ENCODE results near the gene COQ10A.
"Not testable (repeated sequence)": the region's sequence is repeated elsewhere in the genome, so short reads cannot be mapped to it uniquely, and the experiment has no call there.

COQ10A gene

DNA sequence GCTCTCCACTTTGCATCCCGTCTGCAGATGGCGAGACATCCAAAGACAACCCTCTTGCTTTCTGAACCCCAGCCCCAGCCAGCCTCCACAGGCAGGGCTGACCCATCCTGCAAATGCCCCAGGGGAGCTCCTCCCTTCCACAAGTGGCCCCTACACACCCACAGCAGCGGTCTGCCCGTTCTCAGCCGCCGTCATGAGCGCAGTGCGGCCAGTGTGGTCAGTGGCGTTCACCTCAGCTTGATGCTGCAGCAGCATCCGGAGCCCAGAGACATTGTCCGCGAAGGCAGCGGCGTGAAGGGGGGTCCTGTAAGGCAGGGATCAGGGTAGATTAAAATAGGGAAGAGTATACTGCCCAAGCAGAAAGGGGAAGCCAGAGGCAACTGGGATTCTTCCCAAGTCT is 22.2 kb upstream of the COQ10A start:
- DNase-seq = no peak

DNA sequence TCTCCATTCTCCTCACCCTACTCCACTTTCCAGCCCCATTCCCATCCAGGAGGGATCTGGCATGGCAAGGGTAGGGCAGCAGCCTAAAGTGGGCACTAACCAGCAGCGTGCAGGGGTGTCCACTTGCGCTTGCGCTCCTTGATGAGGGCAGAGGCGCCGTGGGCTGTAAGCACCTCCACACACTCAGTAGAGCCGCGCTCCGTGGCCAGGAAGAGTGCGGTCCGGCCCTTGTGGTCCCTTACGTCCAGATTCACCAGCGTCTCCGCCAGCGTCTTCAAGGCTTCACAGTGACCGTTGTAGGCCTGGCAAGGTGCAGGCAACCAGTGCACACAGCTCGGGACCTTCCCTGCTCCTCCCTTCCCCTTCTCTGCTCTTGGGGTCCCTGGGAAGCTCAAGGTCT is 18.8 kb upstream of the COQ10A start:
- DNase-seq = no peak

DNA sequence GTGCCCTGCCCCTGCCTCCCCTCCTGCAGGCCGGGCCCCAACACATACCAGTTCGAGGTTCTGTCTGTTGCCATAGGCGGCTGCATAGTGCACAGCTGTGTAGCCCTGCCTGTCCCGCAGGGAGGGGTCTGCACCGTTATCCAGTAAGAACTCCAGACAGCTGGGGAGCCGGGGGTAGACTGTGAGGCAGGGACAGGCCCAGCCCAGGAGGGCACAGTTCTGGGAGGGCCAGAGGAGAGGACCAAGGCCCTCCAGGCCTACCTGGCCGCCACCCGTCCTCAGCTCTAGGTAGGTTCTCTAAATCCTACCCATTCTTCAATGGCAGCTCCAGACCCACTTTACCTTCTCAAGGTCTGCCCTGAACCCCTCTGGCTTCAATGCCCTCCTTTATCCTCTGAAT is 18.0 kb upstream of the COQ10A start:
- no peak for DNase-seq

DNA sequence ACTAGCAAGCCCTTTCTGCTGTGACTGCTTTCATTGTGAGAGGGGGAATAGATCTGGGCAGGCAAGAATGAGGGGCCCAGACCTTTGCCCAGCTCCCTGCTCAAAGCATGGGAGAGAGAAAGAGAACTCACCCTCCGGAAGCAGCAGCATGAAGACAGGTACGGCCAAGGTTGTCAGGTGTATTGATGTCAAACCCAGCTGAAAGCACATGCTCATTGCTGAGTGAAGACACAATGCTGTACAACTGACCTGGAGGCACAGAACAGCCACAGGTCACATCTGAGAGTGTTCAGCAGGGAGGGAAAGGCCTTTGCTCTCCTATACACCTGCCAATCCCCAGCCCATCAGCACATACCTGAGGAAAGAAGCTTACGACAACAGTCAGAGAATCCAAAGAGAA is 14.1 kb upstream of the COQ10A start:
- DNase-seq = no peak

DNA sequence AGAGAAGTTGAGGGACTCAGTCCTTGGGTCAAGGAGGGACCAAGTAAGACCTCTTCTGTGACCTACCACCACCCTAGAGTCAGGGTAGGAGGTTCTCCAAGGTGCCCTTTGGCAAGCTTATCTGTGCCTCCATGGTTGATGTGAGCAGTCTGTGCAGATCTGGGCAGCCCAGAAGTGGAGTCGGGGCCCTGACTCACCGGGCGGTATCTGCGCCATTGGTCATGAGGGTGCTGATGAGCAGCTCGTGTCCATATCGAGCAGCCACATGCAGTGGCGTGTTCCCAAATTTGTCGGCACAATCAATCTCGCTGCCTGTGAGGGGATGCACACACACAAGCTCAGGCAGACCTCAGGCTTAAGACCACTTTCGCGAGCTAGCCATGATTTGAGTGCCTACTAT is 13.7 kb upstream of the COQ10A start:
- no peak for DNase-seq

DNA sequence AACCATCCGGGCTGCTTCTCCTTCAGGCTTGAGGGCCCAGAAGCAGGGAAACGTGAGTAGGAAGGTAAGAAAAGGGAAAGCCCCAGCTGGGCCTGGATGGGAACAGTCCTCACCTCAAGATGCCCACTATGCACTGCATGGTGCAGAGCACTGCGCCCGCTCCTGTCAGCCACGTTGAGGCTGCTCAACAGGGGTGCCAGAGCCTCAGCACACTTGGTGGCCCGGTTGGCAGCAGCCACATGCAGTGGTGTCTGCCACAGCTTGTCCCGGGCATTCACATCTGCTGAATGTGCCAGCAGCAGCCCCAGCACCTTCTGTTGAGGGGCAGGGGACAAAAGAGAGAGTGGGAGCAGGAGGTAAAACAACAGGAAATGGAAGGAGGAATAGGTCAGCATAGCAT is 11.1 kb upstream of the COQ10A start:
- no peak for DNase-seq

DNA sequence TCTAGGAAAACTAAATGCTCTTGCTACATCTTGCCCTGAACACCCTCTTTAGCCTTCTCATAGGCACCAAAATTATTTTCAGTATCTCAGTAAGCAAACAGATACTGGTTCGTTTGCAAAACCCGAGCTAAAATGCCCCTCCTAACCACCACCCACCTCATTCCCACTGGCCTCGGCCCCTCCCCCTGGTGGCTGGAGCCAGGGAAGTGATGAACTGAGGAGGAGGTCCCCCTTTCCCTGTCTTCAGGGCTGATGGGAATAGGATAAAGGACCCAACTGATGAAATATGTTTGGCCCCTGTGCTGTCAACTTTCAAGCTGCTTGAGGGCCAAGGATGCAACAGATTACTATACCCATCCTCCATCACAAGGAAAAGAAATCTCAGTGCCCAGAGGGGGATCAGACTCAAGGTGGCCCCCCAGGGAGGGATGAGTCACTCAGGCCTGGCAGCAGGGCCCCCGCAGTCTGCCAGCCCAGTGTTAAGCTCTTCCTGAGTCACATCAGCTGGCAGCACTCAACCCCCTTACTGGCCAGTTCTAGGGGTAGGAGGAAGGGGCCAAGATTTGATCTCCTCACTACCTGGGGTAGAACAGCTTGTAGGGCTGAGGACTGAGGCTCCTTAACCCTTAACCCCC is 10.3 kb upstream of the COQ10A start:
- DNase-seq = no peak

DNA sequence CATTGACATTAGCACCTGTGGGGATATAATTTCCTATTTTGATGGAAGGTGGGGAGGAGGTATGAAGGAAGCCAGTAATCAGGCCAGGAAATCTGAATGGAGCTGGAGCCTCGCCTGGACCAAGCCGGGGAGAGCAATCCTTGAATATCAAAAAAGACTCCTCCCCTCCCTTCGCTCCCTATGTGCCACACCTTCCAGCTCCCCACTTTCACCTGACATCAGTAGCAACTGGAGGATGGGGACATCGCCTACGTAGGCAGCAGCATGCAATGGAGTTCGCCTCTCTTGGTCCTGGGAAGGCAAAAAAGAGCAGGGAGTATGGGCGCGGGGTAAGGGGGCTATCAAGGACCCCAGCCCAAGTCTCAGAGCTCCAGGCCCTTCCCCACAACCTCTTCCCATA is 9.7 kb upstream of the COQ10A start:
- DNase-seq = no peak

DNA sequence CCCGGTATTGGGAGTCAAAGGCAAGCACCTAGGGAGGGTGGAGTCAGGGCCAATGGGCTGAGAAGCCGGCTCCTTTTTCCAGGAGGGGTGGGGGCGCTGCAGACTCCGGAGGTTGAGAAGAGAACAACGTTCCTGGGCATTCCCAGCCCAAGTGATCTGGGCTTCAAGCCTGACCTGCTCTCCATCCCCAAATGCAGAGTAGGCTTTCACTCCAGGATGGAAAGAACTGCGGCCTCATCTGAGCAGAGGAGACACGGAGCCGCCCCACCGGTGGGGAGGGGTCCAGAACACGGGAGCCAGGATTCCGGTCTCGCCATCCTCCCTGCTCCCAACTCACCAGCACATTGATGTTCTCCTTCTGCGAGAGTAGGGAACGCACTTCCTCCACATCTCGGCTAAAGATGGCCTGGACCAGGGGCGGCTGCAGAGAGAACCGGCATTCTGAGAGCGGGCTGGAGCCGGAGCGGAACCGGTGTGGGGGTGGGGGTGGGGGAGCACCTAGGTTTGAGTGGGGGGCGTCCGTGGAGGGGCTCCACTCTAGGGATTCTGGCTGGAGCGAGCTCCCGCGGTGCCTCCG is 9.2 kb upstream of the COQ10A start:
- DNase-seq = peak in 1 of 2 experiments; percentile 36

DNA sequence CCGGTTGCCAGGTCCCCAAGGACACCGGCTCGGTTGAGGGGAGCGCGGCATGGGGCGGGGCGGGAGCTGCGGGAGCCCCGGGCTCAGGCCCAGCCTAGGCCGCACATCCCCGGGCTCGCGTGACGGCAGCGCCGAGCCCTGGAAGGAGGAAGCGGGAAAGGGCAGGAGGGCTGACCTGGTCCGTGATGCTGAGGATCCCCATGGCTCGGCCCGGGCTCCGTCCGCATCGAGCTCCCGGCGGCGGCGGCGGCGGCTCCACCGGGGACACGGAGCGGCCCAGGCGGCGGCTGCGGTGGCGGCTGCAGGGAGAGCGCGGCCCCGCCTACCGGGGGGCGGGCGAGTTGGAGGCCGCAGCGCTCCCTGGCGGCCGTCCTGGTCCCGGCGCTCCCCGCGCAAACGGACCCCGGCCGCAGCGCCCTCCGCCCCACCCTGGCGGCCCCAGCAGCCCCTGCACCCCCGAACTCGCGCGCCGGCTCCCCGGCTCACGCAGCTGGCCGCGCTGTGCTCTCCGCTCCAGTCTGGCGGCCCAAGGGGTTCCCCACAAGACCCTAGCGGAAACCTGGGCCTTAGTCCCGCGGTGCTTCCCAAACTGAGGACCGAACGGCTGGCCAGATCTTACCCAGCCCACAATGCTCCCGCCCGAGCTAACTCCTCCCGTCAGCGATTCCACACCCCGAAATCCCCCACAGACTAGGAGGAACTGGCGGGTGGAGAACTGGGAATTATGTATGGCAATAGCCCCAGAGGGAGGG is 8.5 kb upstream of the COQ10A start, which contains the start of gene ANKRD52:
ANKRD52 (minus strand) TSS at position 317 of the 752 bp plus-strand sequence; CDS start at position 202, 115 bp downstream.
- peak; percentile 73 to 77 for DNase-seq

DNA sequence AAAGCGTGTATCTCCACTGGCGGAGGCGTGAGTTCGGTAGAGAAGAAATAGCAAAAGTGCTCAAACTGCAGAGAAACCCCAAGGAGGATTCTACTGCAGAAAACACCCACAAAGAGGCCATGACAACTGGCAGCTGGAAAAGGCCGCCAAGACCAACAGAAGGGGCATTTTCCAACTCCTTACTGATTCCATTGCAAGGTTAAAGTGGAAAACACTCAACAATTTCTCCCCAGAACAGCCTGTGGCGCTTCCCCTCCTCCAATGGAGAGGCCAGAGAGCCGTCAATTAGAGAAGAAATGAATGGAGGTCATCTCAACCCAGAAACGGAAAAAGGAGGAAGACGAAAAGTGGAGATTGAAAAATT is 7.9 kb upstream of the COQ10A start:
- no peak for DNase-seq

DNA sequence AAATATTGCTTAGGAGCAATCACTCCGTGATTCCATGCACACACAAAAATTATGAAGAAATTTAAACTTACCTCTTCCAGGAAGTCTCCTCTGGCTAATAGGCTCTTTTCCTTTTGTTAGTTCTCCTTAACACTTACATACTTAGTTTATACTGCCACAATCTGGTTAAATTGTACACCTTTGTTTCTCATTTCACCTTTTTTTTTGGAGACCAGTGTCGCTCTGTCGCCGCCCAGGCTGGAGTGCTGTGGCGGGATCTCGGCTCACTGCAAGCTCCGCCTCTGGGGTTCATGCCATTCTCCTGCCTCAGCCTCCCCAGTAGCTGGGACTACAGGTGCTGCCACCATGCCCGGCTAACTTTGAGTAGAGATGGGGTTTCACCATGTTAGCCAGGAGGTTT is 6.4 kb upstream of the COQ10A start:
- DNase-seq = no peak

DNA sequence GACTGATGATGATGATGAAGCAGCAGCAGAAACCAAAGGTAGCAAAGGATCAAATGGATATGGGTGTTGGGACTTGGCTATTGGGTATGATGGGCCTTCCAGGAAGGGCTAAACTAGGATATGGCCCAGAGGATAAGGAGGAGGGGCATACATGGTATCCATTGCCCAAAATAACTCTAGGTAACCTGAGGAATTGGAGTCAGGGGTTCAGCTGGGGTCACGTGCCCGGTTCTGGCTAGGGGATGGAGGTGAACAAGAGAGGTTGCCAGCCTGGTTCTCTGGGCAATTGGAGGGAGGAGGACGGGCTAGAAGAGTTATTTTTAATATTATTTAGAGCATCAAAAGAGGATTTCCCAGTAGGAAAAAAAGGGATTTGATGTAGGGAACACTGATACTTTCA is 5.8 kb upstream of the COQ10A start:
- DNase-seq = no peak

DNA sequence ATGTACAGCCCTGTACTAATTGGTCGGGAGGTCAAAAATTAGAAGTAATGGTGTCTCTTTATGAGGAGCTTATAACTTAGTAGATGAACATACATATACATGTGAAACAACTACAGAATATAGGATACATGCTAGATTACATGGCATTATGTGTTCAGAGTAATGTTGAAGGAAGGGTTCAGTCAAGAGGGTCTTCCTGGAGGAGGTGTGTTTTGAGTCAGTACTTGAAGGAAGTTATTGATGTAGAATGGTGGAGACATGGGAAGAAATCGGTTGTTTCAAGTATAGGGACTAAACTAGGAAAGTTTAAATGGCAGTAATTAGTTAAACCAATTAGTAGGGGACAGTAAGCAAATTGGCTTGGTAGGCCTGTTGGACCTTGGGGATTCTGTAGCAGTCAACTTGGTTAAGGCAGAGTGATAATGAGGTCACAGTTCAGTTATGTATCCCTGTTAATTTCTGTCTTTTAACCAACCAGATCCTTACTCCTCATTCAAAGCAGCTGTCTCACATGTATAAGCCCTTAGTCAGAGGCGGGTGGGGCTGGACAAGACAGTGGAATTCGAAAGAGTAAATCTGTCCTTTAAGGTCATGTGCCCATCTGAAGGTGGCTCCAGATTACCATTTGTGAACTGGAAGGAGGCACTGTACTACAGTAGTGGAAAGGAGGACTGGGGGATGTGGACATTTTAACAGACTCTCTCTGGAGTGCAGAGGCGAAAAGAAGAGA is 5.1 kb upstream of the COQ10A start:
- DNase-seq = no peak

DNA sequence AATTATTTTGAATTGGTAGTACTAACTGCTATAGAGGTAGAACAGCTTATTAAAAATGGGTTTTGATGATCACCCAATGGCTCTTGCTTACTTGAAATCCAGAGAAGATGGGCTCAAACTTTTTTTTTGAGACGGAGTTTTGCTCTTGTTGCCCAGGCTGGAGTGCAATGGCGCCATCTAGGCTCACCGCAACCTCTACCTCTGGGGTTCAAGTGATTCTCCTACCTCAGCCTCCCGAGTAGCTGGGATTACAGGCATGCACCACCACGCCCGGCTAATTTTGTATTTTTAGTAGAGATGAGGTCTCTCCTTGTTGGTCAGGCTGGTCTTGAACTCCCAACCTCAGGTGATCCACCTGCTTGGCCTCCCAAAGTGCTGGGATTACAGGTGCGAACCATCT is 3.8 kb upstream of the COQ10A start:
- not testable (repeated sequence) for DNase-seq

DNA sequence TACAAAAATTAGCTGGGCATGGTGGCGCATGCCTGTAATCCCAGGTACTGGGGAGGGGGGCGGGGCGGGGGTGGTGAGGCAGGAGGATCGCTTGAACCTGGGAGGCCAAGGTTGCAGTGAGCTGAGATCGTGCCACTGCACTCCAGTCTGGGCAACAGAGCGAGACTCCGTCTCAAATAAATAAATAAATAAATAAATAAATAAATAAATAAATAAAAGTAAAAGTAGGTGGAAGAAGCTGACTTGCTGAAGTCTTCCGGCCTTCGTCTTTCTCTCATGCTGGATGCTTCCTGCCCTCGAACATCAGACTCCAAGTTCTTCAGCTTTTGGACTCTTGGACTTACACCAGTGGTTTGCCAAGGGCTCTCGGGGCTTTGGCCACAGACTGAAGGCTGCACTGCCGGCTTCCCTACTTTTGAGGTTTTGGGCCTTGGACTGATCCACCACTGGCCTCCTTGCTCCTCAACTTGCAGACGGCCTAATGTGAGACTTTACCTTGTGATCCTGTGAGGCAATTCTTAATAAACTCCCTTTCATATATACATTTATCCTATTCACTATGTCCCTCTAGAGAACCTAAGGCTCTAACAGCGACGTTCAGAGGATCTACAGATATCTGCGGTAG is 562 bp upstream of the COQ10A start:
- not testable (repeated sequence) for DNase-seq

DNA sequence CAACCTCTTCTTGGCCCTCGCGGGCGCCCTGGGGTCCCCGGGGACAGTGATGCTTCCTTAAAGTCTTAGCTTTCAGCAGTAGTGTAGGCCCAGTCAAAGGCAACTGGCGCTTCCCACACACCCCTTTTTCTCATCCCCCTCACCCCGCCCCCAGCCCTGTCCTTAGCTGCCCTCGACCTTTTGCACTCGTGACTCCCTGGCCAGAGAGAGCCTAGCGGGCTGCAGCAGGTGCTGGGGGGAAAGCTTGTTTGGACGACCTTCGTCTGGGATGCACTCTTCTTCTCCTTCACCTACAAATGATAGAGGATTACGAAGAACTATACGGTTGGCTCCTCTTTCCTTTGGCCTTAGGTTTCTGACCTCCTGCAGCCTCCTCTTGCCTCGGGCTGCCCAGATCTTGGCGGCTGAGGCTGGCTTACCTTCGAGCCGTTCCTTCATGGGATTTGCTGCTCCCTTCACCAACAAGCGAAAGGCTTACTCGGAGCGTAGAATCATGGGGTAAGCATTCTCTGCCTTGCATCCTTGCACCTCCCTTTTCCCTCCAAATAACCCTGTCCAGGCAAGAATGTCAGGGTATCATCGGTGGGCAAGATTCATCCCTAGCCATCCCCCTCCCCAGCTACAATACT is 815 bp downstream of the COQ10A start:
- DNase-seq = no peak

DNA sequence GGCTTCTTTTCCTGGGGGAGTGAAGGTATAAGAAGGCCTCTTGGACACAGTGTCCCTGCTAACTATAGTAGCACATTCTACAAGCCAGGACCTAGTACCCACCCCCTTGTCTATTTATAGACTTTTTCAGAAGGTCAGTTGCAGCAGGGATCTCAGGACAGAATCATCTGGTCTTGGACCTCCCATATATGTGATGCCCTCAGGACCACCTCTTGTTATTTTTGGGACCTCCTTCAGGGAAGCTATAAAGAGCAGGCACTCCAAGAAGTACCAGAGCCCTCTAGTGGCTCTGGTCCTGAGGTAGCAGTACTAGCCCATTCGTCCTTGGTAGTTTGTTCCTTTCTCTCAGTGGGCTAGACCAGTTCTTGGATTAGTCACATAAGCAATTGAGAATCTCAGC is 4.3 kb downstream of the COQ10A start:
- DNase-seq = peak; percentile 66 to 86

DNA sequence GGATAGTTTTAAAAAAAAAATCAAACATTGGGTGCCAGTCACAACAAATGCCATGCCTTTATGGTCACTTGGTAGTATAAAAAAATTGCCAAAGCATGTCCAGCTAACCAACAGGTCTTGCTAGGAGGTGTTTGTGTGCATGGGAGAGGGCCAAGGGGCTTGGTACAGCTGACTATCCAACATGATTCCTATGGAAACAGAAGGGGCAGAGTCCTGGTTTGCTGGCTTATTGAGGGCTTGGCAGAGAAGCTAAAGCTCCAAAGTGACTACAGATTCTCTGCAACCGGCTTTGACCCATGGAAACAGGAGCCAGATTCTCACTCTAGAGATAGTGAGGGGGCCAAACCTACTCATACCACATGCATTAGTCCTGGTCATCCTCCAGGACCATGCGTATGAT is 5.7 kb downstream of the COQ10A start:
- not testable (repeated sequence) for DNase-seq

DNA sequence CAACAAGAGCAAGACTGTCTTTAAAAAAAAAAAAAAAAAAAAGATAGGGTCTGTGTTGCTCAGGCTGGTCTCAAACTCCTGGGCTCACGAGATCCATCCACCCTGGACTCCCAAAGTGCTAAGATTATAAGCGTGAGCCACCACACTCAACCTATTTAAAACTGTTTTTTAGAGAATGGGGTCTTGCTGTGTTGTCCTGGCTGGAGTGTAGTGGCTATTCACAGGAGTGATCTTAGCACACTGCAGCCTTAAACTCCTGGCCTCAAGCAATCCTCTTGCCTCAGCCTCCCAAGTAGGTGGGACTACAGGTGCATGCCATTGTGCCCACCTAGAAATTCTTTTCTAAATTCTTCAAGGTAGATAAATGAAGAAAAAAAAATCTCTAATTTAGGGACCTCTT is 7.6 kb downstream of the COQ10A start:
- DNase-seq = no peak

DNA sequence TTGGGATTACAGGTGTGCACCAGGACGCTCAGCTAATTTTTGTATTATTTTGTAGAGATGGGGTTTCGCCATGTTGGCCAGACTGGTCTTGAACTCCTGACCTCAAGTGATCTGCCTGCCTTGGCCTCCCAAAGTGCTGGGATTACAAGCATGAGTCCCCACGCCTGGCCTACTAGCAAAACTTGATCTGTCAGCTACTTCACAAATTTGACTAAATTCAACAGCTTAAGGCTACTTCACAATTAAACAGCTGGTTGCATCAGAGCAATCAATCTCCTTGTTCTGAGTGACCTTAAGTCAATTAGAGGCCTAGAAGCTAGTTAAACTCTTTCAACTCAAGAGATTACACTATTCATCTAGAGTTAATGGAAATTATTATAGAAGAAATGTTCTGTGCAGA is 12.2 kb downstream of the COQ10A start:
- no peak for DNase-seq

DNA sequence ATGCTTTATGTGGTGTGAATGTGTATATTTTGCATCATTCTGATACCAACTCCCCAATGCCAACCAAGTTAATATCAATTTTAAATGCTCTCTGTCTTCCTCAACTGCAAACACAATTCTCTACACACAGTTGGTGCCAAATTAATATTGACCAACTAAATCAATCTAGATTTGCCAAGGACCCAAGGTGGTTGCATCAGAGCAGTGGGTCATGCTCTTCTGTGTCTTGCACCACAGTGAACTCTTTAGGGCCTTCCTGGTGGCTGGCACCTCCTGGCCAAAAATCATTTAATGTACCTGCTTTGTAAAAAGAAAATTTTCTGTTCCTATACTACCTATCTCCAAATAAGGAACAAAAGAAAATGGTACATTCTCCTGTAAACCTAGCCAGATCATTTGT is 14.1 kb downstream of the COQ10A start:
- DNase-seq = no peak

DNA sequence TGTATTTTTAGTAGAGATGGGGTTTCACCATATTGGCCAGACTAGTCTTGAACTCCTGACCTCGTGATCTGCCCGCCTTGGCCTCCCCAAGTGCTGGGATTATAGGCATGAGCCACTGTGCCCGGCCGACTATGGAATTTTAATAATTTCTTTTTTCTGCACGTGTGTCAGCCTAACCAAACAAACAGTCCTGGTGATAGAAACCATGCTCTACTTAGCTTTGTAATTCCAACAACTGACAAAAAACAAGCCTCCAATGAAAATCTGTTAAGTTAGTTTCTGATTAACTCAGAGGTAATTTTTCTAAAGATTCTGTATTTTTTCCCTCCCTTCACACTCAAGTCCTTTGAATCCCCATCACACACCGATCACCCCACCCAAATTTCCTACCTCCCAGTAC is 15.3 kb downstream of the COQ10A start:
- no peak for DNase-seq

Measured in Kasumi-1 (cell line).